ENCODE results near the gene MYZAP.

MYZAP gene

GRCh38 chr15:57631386-57632110, 39.8 kb downstream of the MYZAP start:
- no peak for DNase-seq

GRCh38 chr15:57634290-57634689, 42.6 kb downstream of the MYZAP start:
- no peak for DNase-seq

GRCh38 chr15:57635300-57635909, 43.7 kb downstream of the MYZAP start:
- no peak for DNase-seq

GRCh38 chr15:57637846-57638245, 46.1 kb downstream of the MYZAP start:
- DNase-seq = no peak

- no peak for DNase-seq
Measured at GRCh38 chr15:57639306-57639705, 47.6 kb downstream of the MYZAP start.

- no peak for DNase-seq
Measured at GRCh38 chr15:57640930-57641682, 49.4 kb downstream of the MYZAP start.

DNA sequence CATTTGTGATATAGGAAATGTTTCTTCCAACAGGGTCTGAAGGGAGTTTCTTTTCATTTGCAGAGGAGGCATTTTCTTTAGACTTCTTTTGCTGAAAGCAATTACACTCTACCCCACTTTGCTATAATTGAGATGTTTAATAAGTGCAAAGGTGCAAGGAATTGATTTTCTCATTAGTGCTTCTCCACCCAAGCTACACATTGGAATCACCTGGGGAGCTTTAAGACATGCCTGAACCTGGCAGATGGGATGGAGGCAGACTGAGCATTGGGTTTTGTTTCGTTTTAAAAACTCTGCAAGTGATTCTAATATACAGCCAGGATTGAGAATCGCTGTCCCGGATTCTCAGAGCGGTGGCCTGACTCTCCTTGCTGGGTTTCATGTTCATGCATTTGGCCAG, 52.1 kb downstream of the MYZAP start:
- no peak for DNase-seq

- DNase-seq = no peak
Measured at GRCh38 chr15:57646087-57646486, 54.4 kb downstream of the MYZAP start.

- no peak for DNase-seq
Measured at GRCh38 chr15:57647071-57647790, 55.5 kb downstream of the MYZAP start.

DNA sequence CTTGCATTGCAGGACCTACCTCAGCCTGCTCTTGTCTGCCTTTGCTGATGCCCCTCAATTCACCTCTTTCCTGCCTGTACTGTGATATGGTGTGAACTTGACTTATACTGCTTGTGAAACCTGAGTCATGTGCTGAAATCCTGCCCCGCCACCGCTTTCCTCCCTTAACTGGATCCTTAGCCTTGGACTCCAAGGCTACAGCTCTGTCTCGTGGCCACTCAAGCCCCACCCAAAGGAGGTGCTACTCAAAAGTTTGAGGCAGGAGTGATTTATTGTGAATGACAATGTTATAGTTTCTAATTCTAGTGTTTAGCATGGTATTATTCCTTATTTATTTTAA, 56.1 kb downstream of the MYZAP start:
- DNase-seq = no peak

- no peak for DNase-seq
Measured at GRCh38 chr15:57649138-57649537, 57.4 kb downstream of the MYZAP start.

DNA sequence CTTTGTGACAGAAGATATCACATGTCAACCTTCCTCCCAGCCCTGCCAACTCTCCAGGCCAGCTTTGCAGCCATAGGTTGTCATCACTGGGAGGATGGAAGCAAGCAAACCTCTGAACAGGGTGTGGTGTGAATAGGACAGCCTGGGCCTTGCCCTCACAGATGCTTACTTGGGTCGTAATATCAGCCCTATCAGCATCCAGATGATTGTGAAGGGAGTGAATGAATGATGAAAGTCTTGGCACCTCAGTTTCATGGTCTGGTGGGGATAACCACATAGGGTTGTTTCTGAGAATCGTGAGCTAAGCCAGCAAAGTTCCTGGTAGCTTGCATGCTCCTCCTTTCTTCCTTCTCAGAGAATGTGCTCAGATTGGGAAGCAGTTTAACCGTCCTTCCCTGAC, 59.7 kb downstream of the MYZAP start:
- DNase-seq = no peak

DNA sequence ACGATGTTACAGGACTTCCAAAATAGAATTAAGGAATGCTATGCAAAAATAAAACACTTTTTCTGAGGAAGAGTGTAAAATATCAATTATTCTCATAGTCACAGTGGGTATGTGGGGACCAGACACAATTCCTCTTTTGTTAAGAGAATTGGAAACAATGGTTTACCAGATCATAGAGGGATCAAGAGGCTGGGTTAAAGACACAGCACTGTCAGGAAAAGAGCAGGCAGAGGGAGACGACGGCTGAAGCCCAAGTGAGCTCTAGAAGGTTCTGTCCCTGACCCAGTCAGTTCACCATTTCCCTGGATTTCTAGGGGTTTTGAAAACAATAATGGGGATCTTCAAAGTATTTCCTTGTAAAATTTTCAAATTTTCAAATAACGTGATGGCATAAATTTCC, 60.8 kb downstream of the MYZAP start:
- no peak for DNase-seq

GRCh38 chr15:57654153-57654852, 62.6 kb downstream of the MYZAP start:
- no peak for DNase-seq

GRCh38 chr15:57655053-57655452, 63.3 kb downstream of the MYZAP start:
- DNase-seq = no peak

GRCh38 chr15:57655809-57656208, 64.1 kb downstream of the MYZAP start:
- no peak for DNase-seq

- DNase-seq = no peak
Measured at GRCh38 chr15:57656434-57656833, 64.7 kb downstream of the MYZAP start.

DNA sequence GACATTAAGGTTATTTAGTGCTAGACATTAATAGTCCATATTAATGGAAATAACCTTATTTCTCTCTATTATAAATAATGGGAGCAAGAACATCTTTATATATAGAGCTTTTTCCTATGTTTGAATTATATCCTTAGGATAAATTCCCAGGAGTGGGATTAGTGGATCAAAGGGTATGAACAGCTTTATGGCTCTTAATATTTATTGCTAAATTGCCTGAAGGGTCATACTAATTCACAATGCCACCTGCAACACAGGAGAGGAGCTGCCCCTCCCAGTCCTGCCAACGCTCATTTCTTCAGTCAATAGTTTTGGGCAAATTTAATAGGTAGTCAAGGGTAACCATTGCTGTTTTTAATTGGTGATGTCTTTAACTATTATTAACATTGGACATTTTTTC, 65.9 kb downstream of the MYZAP start:
- DNase-seq = no peak

- no peak for DNase-seq
Measured at GRCh38 chr15:57662091-57662744, 70.5 kb downstream of the MYZAP start.

- no peak for DNase-seq
Measured at GRCh38 chr15:57662802-57663201, 71.1 kb downstream of the MYZAP start.

DNA sequence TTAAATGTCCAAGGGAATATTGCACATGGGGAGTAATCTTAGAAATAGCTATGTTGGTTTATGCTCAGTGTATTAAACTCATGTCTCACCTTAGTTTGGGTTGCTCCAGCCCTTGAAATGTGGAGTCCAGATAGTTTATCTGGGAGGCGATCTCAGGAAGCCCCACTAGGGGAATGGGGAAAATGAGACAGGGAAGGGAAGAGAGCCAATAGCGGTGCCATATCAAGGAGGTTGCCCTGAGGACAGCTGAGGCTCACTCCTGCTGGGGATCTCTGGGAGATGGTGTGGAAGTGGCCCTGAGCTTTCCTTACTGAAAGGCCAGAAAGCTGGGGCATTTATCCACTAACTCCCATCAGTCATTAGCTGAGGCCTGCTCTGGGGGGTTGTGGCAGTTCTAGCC, 71.6 kb downstream of the MYZAP start:
- DNase-seq = no peak

DNA sequence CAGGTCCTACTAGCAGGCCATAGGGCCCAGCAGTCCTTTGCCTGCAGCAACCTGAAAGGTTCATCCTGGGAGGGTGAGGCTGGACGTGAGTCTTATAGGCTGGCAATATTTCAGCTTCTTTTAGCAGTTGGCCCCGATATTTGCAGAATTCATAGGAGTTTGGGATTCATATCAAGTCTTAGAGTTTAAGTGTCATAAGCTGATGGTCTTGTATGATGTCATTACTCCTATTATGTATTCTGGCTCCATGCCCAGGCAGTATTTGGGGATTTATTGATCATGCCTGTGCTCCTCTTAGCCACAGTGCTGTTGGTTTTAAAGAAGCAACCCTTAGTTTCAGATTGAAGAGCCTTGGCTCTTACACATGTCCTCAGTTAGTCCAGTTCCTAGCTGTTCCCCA, 73.5 kb downstream of the MYZAP start:
- no peak for DNase-seq
